KMS-11 (cell line): Measurements from ENCODE around the gene MAP3K6.

Experiments used
- H2AFZ ChIP-seq: fragments of 200-600 bp; sonication (generic); 2 replicates; pipeline ENCODE4 v1.6.1; 2016; ENCODE audit warnings: antibody characterized with exemption, mixed run types, low read depth
- H3K27ac ChIP-seq: fragments of 200-600 bp; sonication (generic); 2 replicates; pipeline ENCODE4 v1.6.1; 2016; ENCODE audit warnings: mild to moderate bottlenecking, mixed run types
- H3K27me3 ChIP-seq: fragments of 200-600 bp; sonication (generic); 2 replicates; pipeline ENCODE4 v1.6.1; 2017; ENCODE audit warnings: mild to moderate bottlenecking, low read depth, mixed run types, moderate library complexity; ENCODE audit not compliant: insufficient read depth
- H3K36me3 ChIP-seq: fragments of 200-600 bp; sonication (generic); 2 replicates; pipeline ENCODE4 v1.6.1; 2017; ENCODE audit warnings: mild to moderate bottlenecking, mixed run types; ENCODE audit not compliant: insufficient read depth
- H3K4me1 ChIP-seq: fragments of 200-600 bp; sonication (generic); 2 replicates; pipeline ENCODE4 v1.6.1; 2016; ENCODE audit warnings: mild to moderate bottlenecking, low read depth, mixed run types; ENCODE audit not compliant: poor library complexity, severe bottlenecking
- H3K4me2 ChIP-seq: fragments of 200-600 bp; sonication (generic); 2 replicates; pipeline ENCODE4 v1.7.0; 2016; ENCODE audit warnings: mild to moderate bottlenecking, mixed run types
- H3K4me3 ChIP-seq: fragments of 200-600 bp; sonication (generic); IDR thresholded peaks from 2 replicates; pipeline ENCODE4 v1.6.1; 2017; ENCODE audit warnings: low read depth, low read length, mixed read lengths; ENCODE audit not compliant: insufficient read depth
- H3K79me2 ChIP-seq: fragments of 200-600 bp; sonication (generic); 2 replicates; pipeline ENCODE4 v1.6.1; 2016; ENCODE audit warnings: low read depth, mixed run types; ENCODE audit not compliant: insufficient read depth
- H3K9ac ChIP-seq: fragments of 200-600 bp; sonication (generic); 2 replicates; pipeline ENCODE4 v1.6.1; 2016; ENCODE audit warnings: mild to moderate bottlenecking, mixed run types
- H4K20me1 ChIP-seq: fragments of 200-600 bp; sonication (generic); 2 replicates; pipeline ENCODE4 v1.6.1; 2016; ENCODE audit warnings: mild to moderate bottlenecking, mixed run types; ENCODE audit not compliant: insufficient read depth
- CTCF ChIP-seq: fragments of 200-600 bp; sonication (generic); conservative IDR thresholded peaks from 2 replicates; pipeline ENCODE4 v1.6.1; 2017; ENCODE audit warnings: low read depth, mild to moderate bottlenecking, antibody characterized with exemption, low read length, moderate library complexity, mixed read lengths

MAP3K6 gene

GRCh38 chr1:27377760-27378495 is 11.2 kb upstream of the MAP3K6 start:
- H3K9ac ChIP-seq: no peak overlapping the region
- no peak overlapping the region for H2AFZ ChIP-seq
- no peak overlapping the region for H3K4me3 ChIP-seq
- TF ChIP-seq CTCF: no peak
- no peak overlapping the region for H3K4me2 ChIP-seq
- H3K27ac ChIP-seq: no peak overlapping the region
- H3K36me3 ChIP-seq: no peaks in the 10 kb centered on the region
- no peaks in the 10 kb centered on the region for H4K20me1 ChIP-seq
- H3K79me2 ChIP-seq: no peaks in the 10 kb centered on the region
- H3K4me1 ChIP-seq: no peaks in the 10 kb centered on the region
- peaks cover 7% of the 10 kb centered on the region for H3K27me3 ChIP-seq

- Histone ChIP-seq H3K36me3 (no peaks in the 10 kb centered on the region), H3K4me1 (no peaks in the 10 kb centered on the region), H3K9ac (no peak within 1 kb of the TSS), H2AFZ (no peak within 1 kb of the TSS), H3K27me3 (no peaks in the 10 kb centered on the region), H4K20me1 (no peaks in the 10 kb centered on the region), H3K4me3 (no peak within 1 kb of the TSS), H3K4me2 (no peak within 1 kb of the TSS), H3K79me2 (no peaks in the 10 kb centered on the region), H3K27ac (no peak within 1 kb of the TSS)
- TF ChIP-seq CTCF: no peak
These were observed 7.8 kb upstream of the MAP3K6 start, which contains the start of gene FCN3 for GRCh38 chr1:27374362-27375086. TSS of gene FCN3 (minus strand) at chr1:27374824. CDS start at chr1:27374818, 6 bp downstream.

DNA sequence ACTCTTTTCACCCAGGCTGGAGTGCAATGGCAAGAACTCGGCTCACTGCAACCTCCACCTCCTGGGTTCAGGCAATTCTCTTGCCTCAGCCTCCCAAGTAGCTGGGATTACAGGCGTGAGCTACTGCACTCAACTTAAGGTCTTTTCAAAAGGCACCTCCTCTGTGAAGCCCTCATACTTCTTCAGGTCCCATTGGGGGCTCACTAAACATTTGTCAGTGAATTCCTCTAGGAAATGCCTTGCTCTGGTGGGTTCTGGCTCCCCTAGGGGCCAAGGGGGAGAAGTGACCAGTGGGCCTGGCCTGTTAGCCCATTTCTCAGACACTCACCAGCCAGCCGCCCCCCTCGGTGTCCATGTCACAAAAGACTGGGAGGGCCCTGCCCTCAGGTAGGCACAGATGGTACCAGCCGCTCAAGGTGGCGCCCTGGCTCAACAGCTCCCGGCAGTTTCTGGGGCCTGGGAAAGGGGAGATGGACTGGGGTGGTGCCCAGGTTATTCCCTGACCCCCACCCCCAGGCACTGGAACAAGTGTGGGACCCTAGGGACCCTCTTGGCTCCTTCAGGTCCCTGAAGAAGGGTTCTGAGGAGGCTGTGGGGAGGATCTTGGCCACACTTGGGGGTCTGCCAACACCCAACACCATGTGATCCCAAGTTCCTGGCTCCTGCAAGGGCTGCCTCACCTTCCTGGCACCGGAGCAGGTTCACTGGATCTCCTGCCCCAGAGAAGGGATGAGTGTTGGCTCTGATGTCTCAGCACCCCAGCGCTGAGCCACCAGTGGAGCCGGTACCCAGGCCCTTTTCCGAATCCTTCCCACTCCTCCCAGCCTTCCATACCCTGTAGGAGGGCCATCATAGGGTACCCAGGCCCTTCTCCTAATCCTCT is 6.3 kb upstream of the MAP3K6 start:
- Histone ChIP-seq H3K9ac (no peak overlapping the region), H3K79me2 (no peaks in the 10 kb centered on the region), H4K20me1 (no peaks in the 10 kb centered on the region), H3K4me3 (no peak overlapping the region), H3K27ac (no peak overlapping the region), H3K4me2 (no peak overlapping the region), H3K36me3 (no peaks in the 10 kb centered on the region), H3K27me3 (no peaks in the 10 kb centered on the region), H3K4me1 (no peaks in the 10 kb centered on the region), H2AFZ (no peak overlapping the region)
- no peak; the same call in 1 of the 2 replicates for TF ChIP-seq CTCF

DNA sequence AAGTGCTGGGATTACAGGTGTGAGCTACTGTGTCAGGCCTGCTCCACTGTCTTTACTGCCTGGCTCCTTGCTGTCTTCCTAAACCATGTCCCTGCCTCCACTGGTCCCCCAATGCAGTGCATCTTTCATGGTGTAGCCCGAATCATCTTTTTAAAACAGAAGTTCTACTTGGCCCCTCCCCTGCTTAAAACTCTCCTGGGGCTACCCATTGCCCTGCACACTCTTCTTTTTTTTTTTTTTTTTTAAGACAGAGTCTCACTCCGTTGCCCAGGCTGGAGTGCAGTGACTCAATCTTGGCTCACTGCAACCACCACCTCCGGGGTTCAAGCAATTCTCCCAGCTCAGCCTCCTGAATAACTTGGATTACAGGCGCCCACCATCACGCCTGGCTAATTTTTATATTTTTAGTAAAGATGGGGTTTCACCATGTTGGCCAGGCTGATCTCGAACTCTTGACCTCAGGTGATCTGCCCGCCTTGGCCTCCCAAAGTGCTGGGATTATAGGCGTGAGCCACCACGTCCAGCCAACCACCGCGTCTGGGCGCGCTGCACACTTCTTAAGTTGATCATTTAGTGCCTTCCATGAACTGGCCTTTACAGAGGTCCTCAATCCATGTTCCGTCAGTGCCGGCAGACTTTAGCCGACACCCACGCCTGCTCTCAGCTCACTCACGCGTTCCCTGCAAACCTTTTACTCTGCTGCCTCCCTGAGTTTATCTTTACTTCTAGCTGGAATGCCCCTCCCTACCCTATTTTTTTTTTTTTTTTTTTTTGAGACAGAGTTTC is 5.5 kb upstream of the MAP3K6 start:
- no peak overlapping the region for H3K27ac ChIP-seq
- H3K79me2 ChIP-seq: no peaks in the 10 kb centered on the region
- peaks cover 5% of the 10 kb centered on the region for H3K4me1 ChIP-seq
- H3K27me3 ChIP-seq: no peaks in the 10 kb centered on the region
- no peaks in the 10 kb centered on the region for H3K36me3 ChIP-seq
- no peak overlapping the region for H3K9ac ChIP-seq
- no peak overlapping the region for H3K4me2 ChIP-seq
- no peak for TF ChIP-seq CTCF
- no peaks in the 10 kb centered on the region for H4K20me1 ChIP-seq
- H2AFZ ChIP-seq: no peak overlapping the region
- H3K4me3 ChIP-seq: no peak overlapping the region
